ENCODE data around the gene ABCC6.

DNA sequence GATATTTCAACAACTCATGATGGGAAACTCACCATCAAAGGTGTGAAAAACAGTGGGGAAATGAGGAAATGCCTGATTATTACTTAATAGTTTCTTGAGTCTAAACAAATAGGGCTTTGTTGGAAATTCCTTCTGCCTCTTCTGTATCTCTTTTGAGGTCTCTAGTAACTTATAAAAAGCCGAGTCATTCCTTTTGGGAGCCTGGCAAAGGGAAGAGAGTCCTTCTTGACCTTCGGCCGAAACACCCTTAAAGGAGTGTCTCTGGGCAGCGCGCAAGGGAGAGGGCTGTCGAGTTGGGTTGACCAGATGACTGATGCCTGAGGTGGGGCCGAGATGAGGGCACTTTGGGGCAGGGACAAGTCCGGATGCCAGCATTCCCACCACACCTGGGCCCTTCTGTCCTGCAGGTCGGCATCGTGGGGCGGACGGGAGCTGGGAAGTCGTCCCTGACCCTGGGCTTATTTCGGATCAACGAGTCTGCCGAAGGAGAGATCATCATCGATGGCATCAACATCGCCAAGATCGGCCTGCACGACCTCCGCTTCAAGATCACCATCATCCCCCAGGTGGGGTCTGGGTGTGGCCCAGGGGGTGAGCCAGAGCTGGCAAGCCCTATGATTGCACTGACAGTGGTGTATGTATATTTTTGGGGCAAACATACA, 89.2 kb downstream of the ABCC6 start:
- TF ChIP-seq CTCF (conservative IDR thresholded peaks at IDR 0.05; ENCODE audit: low read length) (no peak), EZH2phosphoT487 (IDR thresholded peaks at IDR 0.05; ENCODE audit: borderline replicate concordance, low read depth, low read length) (no peak)
